ENCODE data around the gene FAM209B. TPM values are rescaled to one million over a fixed set of nuclear protein-coding genes. Genes with fewer than 3 reads are reported as not detected.
"Not testable (repeated sequence)": the region's sequence is repeated elsewhere in the genome, so short reads cannot be mapped to it uniquely, and the experiment has no call there.

Gene FAM209B
- total RNA-seq, 1 experiment from 2014 or later, result not detected

DNA sequence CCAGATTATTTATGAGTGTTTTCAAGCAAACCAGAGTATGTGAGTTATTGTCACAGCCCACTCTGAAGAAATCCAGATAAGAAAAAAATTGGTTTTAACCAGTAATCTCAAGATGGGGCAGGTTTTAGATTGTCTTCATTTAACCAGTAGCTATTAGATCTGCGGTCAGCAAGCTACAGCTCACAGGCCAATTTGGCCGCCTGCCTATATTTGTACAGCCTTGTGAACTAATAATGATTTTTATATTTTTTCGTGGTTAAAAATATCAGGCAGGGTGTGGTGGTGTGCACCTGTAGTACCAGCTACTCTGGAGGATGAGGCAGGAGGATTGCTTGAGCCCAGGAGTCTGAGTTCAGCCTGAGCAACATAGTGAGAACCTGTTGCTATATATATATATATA, 5.0 kb downstream of the FAM209B start:
- DNase-seq (ENCODE audit: extremely low read depth, low read depth), result no peak

DNA sequence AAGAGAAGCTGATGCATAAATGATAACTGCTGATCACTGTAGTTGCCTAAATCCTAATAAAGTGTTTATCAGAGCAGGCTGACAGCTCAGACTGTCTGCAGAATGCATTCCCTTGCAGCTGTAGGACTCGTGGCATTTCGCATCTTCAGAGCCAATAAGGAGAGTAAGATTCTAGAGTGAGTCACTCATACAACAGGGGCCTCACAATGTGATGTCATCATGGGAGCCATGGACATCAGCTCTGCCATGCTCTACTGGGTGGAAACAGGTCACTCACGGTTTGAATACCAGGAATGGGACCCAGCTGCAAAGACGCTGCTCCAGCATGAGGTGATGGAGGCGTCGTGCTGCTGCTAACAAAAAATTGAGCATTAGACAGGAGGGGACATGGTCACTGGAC, 7.4 kb downstream of the FAM209B start:
- DNase-seq (ENCODE audit: extremely low read depth, low read depth), result no peak

DNA sequence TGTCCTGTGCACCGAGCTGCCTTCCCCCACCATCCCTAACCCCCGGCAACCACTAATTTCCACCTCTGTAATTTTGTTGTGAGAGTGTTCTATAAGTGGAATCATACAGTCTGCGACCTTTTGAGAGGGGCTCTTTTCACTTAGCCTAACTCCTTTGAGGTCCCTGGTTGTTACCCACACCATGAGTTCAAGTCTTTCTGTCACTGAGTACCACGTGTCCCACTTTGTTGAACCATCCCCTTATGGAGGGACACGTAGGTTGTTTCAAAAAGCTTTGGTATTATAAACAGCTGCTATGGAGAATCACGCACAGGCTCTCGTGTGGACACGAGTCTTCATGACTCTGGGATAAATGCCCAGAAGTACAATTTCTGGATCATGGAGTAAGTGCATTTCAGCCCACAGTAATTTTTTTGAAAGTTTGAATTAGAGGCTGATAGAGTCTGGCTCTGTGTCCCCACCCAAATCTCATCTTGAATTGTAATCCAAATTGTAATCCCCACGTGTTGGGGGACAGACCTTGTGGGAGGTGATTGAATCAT, 9.5 kb downstream of the FAM209B start:
- no peak for DNase-seq (ENCODE audit: extremely low read depth, low read depth)

DNA sequence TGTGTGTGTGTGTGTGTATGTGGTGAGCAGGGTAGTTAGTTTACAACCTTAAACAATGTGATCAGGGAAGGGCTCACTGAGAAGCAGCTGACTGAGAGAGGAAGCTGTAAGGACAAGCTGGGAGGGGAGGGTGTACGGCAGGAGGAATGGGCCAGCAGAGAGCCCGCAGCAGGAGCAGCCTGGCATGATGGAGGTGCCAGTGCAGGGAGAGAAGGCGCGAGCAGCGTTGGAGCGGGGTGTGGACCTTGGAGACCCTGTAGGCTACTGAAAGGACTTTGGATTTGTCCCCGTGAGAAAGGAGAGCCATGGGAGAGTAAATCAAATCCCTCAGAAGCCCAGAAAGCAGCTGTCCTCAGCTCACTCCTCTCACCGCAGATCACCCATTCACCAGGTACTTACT, 18.5 kb downstream of the FAM209B start:
- no peak for DNase-seq (ENCODE audit: extremely low read depth, low read depth)

- DNase-seq (ENCODE audit: extremely low read depth, low read depth), result no peak
Measured at GRCh38 chr20:56552911-56553629, 20.0 kb downstream of the FAM209B start.

DNA sequence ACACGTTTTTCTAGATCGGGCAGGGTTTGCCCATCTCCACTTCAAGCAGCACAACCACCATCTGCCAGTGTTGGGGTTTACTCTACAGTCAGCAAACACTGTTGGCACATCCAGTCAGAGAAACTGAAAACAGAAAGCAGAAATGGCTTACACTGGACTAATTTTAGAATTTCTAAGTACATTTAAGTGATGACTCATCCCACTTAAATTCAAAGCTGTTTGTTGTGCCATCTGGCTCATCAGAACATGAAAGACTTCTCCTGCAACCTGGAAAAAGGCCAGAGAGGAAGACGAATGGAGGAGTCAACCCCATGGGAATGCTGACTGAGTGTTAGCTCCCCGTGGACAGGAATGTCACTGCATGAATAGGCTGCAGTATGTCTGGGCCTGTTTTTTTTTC, 21.8 kb downstream of the FAM209B start:
- peak; percentile 41 for DNase-seq (ENCODE audit: extremely low read depth, low read depth)

DNA sequence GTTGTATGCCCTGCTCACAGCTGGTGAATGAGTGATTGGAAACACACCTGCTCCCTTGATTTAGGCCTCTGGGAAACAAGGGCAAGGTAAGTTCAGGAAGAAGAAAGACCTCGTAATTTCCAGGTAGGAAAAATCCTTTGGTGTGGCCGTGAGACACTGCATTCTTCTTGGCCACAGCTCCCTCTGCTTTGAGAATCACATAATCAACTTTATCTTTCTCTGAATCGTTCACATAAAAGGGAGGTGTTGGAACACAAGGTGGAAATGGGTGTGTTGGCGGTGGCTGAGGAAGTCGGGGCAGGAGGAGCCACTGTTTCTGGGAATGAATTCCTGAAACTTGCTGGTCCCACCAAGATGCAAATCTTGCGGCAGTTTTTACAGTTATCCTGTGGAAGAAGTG, 25.9 kb downstream of the FAM209B start:
- DNase-seq (ENCODE audit: extremely low read depth, low read depth), result no peak

GRCh38 chr20:56564526-56564925, 31.5 kb downstream of the FAM209B start:
- not testable (repeated sequence) for DNase-seq (ENCODE audit: extremely low read depth, low read depth)

- no peak for DNase-seq (ENCODE audit: extremely low read depth, low read depth)
Measured at GRCh38 chr20:56565511-56565910, 32.5 kb downstream of the FAM209B start.

GRCh38 chr20:56566621-56567020, 33.6 kb downstream of the FAM209B start:
- no peak for DNase-seq (ENCODE audit: extremely low read depth, low read depth)

DNA sequence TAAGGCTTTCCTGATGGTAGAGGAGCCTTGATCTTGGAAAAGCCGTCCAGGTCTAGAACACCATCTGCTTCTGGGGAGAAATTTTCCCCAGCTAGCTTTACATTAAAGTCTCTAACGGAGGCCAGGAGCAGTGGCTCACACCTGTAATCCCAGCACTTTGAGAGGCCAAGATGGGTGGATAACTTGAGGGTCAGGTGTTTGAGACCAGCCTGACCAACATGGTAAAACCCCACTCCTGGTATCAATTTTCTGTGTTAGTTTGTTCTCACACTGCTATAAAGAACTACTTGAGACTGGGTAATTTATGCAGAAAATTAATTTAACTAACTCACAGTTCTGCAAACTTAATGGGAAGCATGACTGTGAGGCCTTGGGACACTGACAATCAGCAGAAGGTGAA, 37.8 kb downstream of the FAM209B start:
- DNase-seq (ENCODE audit: extremely low read depth, low read depth), result no peak

GRCh38 chr20:56572172-56572571, 39.1 kb downstream of the FAM209B start:
- DNase-seq (ENCODE audit: extremely low read depth, low read depth), result no peak

- DNase-seq (ENCODE audit: extremely low read depth, low read depth), result no peak
Measured at GRCh38 chr20:56573986-56574385, 40.9 kb downstream of the FAM209B start.

- DNase-seq (ENCODE audit: extremely low read depth, low read depth), result no peak
Measured at GRCh38 chr20:56574531-56575142, 41.6 kb downstream of the FAM209B start.

DNA sequence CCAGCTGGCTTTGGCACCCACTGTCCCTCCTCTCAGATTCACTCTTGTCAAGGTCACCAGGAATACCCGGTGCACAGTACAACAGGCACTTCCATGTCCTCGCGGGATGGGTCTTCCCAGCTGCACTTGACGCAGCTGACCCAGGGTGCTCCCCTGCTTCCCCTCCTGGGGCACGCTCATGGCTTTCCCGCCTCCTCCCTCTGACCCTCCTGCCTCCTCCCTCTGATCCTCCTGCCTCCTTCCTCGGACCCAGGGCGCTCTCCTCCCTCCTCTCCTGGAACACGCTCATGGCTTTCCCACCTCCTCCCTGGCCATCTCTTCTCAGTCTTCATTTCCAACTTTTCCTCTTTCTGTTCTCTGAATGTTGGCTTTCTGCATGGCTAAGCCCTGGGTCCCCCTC, 42.1 kb downstream of the FAM209B start:
- no peak for DNase-seq (ENCODE audit: extremely low read depth, low read depth)

DNA sequence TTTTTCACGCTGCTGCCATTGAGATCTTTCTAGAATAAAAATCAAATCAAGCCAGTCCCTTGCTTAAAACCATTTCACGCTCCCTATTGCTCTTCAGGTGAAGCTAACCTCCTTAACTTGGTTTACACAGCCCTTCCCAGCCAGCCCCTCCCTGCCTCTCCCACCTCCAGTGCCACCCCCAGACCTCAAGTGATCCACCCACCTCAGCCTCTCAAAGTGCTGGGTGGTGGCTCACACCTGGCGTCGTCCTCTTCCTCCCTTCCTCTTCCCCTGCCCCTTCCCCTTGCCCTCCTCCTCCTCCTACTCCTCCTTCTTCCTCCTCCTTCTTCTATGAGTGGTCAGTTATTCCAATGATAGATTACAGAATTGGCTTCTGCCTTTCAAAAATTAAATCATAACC, 42.9 kb downstream of the FAM209B start:
- DNase-seq (ENCODE audit: extremely low read depth, low read depth), result no peak

- DNase-seq (ENCODE audit: extremely low read depth, low read depth), result no peak
Measured at GRCh38 chr20:56579301-56579710, 46.3 kb downstream of the FAM209B start.

GRCh38 chr20:56580226-56580625, 47.2 kb downstream of the FAM209B start:
- DNase-seq (ENCODE audit: extremely low read depth, low read depth), result no peak

DNA sequence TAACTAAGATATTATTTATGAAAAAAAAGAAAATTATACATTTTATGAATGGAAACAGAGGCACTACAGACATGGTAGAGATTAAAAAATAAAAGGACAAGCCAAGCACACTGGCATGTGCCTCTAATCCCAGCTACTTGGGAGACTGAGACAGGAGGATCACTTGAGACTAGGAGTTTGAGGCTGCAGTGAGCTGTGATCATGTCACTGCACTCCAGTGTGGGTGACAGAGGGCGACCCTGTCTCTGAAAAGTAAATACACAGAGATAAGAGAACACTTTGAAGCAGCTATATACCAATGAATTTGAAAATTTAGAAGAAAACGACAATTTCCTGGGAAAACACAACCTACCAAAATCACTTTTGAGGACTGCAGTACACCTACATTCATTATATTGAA, 48.7 kb downstream of the FAM209B start:
- DNase-seq (ENCODE audit: extremely low read depth, low read depth), result no peak

DNA sequence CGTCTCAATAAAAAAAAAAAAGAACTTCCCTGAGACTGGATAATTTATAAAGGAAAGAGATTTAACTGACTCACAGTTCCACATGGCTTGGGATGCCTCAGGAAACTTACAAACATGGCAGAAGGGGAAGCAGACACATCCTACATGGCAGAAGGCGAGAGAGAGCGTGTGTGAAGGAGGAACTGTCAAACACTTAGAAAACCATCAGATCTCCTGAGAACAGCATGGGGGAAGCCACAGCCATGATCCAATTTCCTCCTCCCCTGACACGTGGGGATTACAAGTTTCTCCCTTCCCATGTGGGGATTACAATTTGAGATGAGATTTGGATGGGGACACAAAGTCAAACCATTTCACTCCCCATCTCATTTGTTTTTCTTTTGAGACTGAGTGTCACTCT, 49.5 kb downstream of the FAM209B start:
- DNase-seq (ENCODE audit: extremely low read depth, low read depth), result no peak

DNA sequence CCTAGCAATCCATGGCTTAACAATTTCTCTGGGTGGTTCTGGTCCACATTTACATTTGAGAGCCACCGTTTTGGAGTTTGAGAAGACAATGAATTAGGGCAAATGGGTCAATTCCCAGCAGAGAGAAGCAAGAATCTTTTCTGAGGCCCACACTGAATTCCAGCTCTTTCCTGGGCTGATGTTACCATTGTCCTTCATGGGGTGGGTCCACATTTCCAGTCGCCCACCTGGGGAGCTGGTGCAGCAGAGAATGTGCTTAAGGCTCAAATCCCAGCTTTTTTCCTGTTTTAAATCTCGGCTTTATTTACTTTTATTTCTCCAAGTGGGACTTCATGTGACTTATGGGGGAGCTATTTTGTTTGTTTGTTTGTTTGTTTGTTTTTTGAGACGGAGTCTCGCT, 51.9 kb downstream of the FAM209B start:
- no peak for DNase-seq (ENCODE audit: extremely low read depth, low read depth)
